HUDEP-2 (cell line): ENCODE results near the gene RFPL2.

Source experiments
- DNase-seq, 76 experiments: peaks; one replicate each; lab custom pipeline; 2025; ENCODE audit not compliant: unreplicated experiment in 76 of 76; lab: John Stamatoyannopoulos, UW

RFPL2 gene

DNA sequence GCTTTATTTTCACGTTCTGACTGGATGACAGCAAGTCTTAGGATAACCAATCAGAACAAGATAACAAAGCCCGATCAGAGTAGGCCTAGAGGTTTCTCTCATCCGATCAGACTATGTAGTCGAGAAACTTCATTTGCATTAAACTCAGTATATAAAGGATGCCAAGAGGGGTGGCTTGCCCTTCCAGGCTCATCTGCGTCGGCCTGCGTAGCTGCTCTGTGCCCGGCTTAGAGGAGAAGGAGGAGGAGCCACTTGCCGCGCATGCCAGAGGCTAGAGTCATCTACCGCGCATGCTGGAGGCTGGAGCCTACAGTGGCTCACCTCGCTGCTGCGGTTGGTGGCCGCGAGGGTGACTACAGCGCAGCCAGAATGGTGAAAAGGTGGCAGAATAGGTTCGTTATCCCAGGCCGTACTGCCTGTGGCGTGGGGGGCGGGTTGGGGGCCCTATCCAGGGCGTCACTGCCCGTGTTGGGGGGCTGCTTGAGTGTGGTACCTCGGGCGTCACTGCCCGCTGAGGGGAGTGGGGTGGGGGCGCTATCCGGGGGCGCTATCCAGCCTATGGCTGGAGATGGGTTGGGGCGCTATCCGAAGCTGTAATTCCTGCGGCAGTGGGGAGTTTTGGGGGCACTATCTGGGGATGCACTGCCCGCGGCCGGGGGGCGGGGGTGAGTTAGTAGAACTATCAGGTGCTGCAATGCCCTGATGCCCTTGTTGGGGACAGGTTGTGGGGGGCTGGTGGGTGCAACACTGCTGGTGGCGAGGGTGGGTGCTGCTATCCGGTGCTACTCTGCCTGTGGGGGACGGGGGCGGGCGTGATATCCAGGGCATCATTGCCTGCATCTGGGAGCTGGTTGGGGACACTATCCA lies at the start of gene RFPL2:
Gene RFPL2 (minus strand): TSS at position 218 of the 867 bp plus-strand sequence. CDS start 2,622 bp downstream, outside the sequence.
- DNase-seq: no peak

DNA sequence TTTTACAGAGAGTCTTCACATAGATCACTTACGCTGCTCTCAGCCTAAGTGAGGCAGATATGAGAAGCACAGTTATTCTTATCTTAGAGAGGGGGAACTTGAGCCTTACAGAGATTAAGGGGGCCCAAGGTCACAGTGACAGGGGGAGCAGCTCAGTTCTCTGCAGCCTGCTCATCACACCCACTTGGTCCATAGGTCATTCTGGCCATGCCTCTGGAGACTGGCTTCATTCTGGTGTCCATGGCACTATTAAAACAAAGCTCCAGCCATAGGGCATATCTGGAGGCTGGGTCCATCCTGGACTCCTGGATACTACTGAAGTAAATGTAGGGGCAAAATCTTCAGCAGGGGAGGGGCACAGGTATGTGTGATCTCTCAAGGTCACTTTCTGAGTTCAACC lies 44.4 kb upstream of the RFPL2 start:
- DNase-seq: no peak

DNA sequence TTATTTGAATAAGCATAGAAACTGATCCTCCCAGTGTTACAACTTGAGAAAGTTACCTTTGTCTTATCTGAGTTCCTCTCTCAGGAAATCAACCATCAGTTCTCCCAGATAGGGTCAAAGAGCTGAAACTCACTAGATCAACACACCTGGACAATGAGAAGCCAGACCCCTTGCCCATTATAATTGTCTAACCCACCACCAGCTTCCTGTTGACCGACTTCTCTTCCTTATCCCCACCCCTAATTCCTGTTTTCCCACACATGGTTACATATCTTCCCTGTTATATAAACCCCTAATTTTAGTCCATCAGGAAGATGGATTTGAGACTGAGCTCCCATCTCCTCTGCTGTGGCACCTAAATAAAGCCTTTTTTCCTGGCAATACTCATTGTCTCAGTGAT lies 43.4 kb upstream of the RFPL2 start:
- DNase-seq: no peak

DNA sequence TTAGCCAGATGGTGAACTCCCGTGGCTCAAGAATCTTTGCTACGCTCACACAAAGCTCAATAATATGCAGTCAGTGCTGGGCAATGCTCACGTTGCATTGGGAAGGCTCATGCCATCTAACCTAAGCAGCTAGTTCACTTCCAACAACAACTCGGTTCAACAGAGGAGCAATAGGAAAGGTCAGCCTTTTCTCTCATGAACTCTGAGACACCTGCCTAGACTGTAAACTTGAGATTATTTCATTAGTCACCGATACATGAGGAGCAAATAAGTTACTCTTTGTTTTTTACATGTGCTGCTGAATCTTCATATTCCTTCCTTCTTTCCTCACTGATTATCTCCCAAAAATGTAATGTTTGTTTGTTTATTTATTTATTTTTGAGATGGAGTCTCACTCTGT lies 41.3 kb upstream of the RFPL2 start:
- no peak for DNase-seq

DNA sequence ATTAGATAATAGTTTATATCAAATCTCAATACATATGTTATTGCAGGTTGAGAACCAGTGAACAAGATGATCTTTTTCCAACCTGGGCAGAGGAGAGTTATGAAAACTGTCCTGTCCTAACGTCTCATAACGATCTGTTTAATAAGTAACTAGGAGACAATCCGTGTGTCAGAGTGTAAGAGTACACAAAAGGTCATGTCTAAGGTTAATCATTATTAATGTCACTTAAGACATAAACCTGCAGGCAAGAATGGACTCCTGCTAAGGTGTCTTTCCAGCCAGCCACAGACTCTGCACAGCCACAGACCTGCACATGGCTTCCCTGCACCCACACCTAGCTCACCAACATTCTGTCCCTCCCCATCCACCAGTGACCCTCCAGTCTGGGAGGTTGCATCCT lies 40.2 kb upstream of the RFPL2 start:
- no peak for DNase-seq

DNA sequence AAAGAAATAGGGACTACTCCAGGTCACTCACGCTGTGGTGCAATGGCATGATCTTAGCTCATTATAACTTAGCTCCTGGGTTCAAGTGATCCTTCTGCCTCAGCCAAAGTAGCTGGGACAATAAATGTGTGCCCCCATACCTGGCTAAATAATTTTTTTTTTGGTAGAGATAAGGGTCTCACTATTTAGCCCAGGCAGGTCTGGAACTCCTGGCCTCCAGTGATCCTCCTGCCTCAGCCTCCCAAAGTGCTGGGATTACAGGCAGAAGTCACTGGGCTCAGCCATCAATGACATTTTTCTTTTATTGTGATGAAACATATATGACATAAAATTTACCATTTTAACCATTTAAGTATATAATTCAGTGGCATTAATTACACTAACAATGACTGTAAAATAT lies 39.7 kb upstream of the RFPL2 start:
- DNase-seq: no peak

DNA sequence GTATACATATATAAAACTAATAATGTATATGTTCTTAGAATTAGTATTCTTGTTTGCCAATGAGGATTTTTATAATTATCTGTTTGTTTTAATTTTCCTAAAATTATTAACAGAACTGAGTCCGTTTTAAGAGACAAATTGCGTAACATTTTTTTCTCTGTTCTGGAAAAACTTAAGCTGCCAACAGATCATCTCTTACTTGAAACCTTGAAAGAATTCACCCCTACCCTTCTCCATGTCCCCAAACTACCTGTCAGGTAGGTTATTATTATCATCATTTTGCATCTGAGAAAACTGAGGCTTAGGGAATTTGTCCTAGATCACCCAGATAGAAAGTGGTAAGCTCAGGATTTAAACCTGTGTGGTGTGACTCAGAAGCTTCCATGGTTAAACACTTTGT lies 35.6 kb upstream of the RFPL2 start:
- DNase-seq: no peak

DNA sequence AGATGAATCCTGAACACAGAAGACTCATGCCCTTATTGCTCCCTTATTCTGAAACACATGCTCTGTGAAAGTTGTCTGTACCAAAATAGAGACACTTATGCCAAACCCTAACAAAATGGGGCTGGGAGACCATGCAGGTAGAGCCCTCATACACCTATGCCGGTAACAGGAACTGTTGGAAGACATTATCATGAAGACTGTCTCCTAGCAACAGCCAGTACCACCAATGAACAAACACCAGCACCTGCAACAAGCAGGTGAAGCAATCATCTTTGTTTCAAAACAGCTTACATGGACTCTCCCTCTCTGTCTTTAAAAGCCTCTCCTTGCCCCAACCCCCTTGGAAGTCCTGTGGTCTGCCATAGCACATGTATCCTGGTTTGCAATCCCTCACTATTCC lies 33.0 kb upstream of the RFPL2 start:
- no peak for DNase-seq

DNA sequence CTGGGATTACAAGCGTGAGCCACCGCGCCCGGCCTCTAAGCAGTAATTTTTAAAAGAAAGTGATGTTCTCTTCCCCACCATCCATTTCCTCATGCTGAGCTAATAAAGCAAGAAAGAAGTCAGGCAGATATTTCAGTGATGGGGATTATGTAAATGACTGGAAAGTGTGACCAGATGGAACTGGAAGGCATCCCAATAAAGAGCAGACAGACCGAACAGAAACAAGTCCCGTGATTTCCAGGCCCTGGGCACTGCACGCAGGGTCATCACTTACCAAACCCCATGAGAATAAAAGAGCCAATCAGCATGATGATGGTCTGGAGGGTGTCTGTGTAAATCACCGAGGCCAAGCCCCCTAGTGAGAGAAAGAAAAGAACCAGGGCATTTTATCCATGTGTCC lies 32.1 kb upstream of the RFPL2 start:
- no peak for DNase-seq

DNA sequence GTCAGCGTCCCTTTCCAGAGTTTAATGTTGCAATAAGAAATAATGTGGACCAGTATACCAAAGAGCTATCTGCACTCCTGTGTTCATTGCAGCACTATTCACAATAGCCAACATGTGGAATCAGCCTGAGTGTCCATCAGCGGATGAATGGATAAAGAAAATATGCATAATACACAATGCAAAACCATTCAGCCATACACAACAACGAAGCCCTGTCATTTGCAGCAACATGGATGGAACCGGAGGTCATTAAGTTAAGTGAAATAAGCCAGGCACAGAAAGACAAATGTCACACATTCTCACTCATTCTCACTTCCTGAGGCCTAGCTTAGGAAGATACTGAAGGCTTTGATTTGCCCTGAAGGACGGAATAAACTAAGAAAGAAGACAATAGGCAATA lies 28.2 kb upstream of the RFPL2 start:
- no peak for DNase-seq

DNA sequence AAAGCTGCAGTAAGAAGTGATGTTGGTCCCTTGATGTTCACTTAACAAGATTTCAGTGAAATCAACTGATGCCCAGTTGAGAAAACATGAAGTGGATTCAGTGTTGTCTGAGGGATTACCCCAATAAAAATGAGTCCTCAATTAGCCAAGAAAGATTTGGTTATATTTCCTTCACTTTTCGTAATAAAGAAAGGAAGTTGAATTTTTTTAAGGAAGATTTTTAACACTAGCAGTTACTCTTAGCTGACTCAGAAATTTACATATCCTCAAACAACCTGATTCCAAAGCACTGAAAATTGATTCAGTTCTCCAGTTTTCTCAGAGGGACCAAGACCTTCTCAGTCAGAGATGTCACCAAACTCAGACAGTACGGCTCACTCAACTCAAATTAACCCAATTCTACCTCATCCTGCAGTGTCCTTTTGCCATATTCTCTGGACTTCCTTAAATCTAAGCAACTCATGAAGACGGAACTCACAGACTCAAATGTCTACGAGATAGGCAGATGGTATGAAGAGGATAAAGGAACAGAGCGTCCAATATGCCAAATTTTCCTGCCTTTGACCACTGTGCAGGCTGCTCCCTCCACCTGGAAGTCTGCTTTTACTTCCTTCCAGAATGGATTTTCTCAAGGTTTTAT lies 27.4 kb upstream of the RFPL2 start:
- DNase-seq: no peak

DNA sequence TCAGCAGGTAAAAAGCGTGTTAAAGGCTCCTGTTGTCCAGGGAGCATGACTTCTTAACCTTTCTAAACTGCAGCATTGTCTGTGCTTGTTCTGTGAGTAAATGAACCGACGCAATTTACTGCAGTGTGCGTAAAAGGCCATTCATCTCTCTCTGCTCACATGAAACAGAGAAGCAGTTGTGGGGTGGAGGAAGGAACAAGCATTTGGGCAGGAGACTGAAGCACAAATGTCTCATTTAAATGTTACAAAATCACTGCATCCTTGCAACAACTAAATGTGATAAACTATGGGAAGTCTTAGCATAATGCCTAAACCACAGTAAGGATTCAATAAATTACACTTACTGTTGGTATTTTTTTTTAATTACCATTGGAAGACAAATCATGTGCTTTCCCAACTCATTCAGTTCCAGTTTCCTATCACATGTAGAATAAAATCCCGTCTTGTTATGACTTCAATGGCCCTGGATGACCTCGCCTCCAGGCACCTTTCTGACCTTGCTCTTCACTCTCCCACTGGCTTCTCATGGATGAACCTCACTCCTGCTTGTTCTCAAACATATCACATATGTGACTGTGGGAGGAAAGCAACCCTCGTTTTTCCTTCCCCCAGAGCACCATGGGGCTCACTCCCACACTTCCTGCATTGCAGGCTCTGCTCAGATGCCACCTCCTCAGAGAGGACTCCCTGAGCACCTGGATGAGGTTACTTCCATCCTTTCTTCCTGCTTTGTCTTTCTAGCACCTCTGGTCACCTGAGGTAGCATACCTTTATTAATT lies 21.6 kb upstream of the RFPL2 start:
- DNase-seq: no peak

DNA sequence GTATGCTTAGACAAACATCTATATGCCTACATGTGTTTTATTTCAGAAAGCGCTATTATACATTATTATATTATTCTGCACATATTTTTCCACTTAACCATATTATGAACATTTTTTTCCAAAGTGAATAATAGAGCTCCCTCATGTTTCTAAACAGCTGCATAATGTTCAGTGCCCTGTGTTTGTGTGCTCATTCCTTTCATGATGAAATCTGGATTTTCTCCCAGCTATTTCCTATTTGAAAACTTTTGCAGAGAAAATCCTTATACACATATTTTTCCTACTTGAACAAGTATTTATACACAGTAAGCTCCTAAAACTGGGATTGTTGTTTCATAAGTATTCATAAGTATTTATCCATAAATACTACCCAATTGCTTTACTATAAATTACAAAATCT lies 18.1 kb upstream of the RFPL2 start:
- no peak for DNase-seq

DNA sequence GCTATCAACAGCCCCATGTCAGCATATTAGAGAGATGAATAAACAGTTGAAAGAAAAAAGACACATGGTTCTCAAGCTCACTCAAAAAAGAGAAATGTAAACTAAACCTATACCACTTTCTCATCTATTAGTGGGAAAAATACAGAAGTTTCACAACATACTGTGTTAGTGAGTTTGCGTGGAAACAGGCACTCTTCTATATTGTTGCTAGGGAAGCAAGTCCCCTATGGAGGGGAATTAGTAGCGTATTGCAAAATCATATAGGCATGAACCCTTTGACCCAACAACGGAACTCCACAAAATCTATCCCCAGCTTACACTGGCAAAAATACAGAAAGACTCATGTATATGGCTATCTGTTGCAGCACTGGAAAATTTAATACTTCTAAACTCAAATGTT lies 14.2 kb upstream of the RFPL2 start:
- no peak for DNase-seq

DNA sequence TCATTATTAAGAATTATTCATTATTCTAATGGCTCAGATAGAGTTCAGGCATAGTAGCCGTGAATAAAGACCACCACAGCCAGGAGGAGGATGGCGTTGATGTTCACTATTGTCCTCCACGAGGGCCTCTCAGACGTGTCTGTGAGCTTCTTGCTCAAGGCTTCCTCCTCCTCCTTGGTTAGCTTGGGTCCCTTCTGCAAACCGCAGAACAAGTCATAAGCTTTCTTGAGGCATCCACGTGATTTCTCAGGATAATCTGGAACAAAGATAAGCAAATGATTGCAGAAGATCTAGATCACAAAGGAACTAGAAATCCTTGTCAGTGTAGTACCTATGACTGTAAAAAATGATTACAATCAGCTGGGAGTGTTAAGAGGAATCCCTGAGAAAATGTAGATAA lies 13.6 kb upstream of the RFPL2 start:
- DNase-seq: no peak

DNA sequence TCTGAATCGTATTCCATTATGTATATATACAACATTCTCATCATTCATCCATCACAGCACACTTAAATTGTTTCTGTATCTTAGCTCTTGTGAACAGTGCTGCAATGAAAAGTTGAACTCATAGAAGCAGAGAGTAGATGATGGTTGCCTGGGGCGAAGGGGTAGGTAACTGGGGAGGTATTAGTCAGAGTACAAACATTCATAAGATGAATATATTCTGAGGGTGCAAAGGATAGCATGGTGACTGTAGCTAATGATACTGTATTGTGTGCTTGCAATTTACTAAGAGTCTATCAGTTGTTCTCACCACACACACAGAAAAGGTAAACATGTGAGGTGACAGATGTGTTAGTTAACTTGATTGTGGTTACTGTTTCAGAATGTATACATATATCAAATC lies 12.6 kb upstream of the RFPL2 start:
- no peak for DNase-seq

DNA sequence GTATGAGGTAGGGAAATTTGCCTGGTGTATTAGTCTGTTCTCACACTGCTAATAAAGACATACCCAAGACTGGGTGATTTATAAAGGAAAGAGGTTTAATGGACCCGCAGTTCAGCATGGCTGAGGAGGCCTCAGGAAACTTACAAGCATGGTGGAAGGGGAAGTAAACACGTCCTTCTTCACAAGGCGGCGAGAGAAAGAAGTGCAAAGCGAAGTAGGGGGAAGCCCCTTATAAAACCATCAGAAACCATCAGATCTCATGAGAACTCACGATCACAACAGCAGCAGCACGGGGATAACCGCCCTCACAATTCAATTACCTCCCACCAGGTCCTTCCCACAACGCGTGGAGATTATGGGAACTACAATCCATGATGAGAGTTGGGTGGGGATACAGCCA lies 12.0 kb upstream of the RFPL2 start:
- DNase-seq: no peak

DNA sequence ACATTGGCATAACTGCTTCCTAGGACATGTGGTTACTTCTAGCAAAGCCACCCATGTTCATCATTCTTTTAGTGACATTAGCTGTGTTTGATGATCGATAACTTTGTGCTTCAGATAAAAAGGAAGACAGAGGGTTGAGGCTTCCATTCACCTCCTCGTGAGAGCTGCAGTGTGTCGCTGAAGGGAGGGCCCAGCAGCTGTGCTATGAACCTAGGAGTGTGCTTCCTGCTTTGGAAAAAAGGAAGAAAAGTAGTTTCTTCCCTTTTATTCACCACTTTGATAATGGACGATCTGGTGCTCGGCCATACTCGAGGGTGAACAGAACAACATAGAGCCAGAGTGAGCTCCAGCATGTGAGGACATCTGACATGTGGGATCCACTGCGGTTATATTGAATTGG lies 6.1 kb upstream of the RFPL2 start:
- no peak for DNase-seq

DNA sequence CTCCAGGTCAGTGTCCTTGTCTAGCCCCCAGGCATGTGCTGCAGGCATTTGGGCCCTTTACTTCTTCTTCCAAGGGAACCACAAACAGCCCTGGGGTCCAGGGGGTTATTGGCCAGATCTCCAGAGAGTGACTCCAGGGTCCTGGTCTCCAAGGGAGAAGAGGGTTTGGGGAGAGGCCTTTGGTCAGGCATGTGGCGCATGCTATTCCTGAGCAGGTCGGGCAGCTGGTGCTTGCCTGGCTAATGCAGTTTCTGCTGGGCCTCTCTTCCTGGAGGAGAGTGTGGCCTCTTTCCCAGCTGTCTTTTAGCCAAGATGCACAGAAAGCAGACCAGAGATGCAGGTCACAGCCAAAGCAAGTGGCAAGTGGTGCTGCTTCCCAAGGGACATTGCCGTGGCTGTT lies 3.8 kb upstream of the RFPL2 start:
- DNase-seq: no peak

DNA sequence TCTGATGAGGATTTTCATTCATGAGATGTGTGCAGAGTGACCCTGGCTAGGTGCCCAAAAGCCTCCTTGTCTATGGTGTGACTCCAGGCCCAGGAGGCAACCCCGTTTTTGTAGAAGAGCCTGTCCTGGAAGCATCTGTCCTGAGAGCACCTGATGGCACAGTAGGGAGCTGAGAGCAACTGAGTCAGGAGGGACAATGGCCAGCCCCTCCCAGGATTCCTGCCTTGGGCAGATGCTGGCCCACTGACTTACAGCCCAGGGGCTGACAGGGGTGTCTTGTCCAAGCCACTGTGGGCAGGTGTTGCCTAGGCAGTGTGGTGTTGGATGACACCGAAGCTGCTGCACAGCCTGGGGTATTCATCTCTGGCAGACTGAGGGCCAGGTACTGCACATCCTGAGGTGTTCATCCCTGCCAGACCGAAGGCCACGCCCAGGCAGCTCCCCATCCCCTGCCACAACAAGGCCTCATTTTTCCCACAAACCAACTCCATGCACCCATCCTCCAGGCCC lies 3.2 kb upstream of the RFPL2 start:
- no peak for DNase-seq
